ENCODE results near the gene CDCP2.

Gene CDCP2

DNA sequence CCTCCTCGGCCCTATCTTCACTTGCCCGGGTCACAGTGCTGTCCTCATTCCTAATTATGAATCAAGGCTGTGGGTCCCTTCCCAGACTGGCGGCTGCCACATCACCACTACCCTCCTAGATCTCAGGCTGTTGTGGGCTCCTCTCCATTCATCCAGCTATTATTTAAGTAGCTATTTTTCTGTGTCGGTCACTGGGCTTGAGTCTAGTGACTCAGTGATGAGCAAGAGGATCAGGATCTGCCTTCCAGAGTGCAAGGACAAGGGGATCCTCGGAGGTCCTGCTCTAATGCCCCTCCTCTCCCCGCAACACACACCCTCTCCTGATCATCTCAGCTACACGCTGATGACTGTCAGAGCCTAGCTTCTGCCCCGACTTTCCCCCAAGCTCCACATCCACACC is 34.1 kb downstream of the CDCP2 start:
- no peak overlapping the region for H3K27ac ChIP-seq (ENCODE audit: low read depth in 2 of 2, low read length in 2 of 2)

DNA sequence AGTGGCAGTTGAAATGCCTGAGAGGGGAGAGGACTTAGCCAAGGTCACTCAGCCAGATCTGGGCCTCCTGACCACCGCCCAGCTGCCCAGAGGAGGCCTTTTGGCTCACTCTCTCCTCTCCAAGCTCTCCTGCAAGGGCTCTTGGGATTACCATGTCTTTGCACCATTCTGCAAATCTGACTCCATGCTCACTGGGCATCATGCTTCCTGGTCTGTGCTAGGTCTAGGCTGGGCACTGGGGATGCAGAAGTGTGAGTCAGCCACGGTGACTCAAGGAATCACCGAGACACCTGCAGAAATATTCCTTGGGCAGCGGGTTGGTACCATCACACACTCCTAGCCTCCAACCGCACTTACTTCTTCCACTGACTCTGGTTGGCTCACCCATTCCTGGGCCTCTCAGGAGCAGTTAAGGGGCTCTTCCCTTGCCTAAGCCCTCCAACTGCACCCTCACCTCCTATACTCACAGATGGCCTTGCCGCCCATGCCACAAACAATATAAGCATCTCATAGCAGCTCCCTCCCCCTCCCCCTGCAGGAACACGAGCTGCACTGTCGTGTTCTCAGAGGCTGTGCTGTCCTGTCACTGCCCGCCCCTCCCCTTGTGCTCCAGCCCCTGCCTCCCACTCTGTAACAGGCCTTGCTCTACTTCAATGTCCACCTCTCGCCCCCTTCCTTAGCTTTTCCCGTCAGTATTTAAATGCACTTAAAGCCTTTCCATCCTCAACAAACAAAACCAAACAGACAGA is 34.8 kb downstream of the CDCP2 start:
- Histone ChIP-seq H3K27ac (ENCODE audit: low read depth in 2 of 2, low read length in 2 of 2) (no peak overlapping the region), H3K4me3 (ENCODE audit: low read length in 2 of 2) (no peak overlapping the region), H3K4me1 (ENCODE audit: control insufficient read depth in 2 of 2, insufficient read depth in 2 of 2, low read length in 2 of 2) (peaks cover 7 to 15% of the 10 kb centered on the region in 2 donors), H3K36me3 (ENCODE audit: control insufficient read depth in 2 of 2, insufficient read depth in 2 of 2, low read length in 2 of 2) (no peaks in the 10 kb centered on the region), H3K9me3 (ENCODE audit: control insufficient read depth in 2 of 2, low read length in 2 of 2) (no peaks in the 10 kb centered on the region), H3K27me3 (ENCODE audit: control insufficient read depth in 2 of 2, insufficient read depth in 2 of 2, low read length in 2 of 2) (peaks cover 2 to 7% of the 10 kb centered on the region in 2 donors), H3K9ac (ENCODE audit: low read depth in 1 of 2, low read length in 2 of 2) (no peak overlapping the region)

More for the DNA sequence above, 34.1 kb downstream of the CDCP2 start:
- Histone ChIP-seq H3K36me3 (ENCODE audit: control insufficient read depth in 2 of 2, insufficient read depth in 2 of 2, low read length in 2 of 2) (no peaks in the 10 kb centered on the region), H3K4me3 (ENCODE audit: low read length in 2 of 2) (no peak overlapping the region), H3K9me3 (ENCODE audit: control insufficient read depth in 2 of 2, low read length in 2 of 2) (no peaks in the 10 kb centered on the region), H3K9ac (ENCODE audit: low read depth in 1 of 2, low read length in 2 of 2) (no peak overlapping the region), H3K27me3 (ENCODE audit: control insufficient read depth in 2 of 2, insufficient read depth in 2 of 2, low read length in 2 of 2) (peaks cover 2 to 7% of the 10 kb centered on the region in 2 donors), H3K4me1 (ENCODE audit: control insufficient read depth in 2 of 2, insufficient read depth in 2 of 2, low read length in 2 of 2) (peaks cover 7 to 18% of the 10 kb centered on the region in 2 donors)

DNA sequence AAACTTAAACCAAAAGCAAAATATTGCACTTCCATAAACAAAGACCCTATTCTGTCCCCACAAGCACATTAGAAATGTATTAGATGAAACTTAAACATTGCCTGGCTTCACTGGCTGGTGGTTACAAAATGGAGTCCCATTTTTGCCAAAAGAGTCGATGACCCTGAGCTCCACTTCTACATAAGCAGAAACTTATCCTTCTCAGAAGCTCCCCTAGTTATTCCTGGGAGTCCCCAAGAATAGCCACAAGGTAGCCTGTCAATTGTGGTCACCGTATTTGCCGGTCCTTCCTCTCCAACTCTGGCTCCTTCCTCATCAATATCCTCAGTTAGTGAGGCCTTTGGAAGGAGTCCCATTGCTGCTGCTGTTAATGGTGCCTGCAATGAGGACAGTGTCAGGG is 37.3 kb downstream of the CDCP2 start:
- peaks cover 0 to 1% of the 10 kb centered on the region in 2 donors for H3K4me1 ChIP-seq (ENCODE audit: control insufficient read depth in 2 of 2, insufficient read depth in 2 of 2, low read length in 2 of 2)
- no peaks in the 10 kb centered on the region for H3K36me3 ChIP-seq (ENCODE audit: control insufficient read depth in 2 of 2, insufficient read depth in 2 of 2, low read length in 2 of 2)
- no peak overlapping the region for H3K4me3 ChIP-seq (ENCODE audit: low read length in 2 of 2)
- no peak overlapping the region for H3K27ac ChIP-seq (ENCODE audit: low read depth in 2 of 2, low read length in 2 of 2)
- H3K27me3 ChIP-seq (ENCODE audit: control insufficient read depth in 2 of 2, insufficient read depth in 2 of 2, low read length in 2 of 2): peaks cover 2 to 6% of the 10 kb centered on the region in 2 donors
- no peaks in the 10 kb centered on the region for H3K9me3 ChIP-seq (ENCODE audit: control insufficient read depth in 2 of 2, low read length in 2 of 2)
- H3K9ac ChIP-seq (ENCODE audit: low read depth in 1 of 2, low read length in 2 of 2): no peak overlapping the region

DNA sequence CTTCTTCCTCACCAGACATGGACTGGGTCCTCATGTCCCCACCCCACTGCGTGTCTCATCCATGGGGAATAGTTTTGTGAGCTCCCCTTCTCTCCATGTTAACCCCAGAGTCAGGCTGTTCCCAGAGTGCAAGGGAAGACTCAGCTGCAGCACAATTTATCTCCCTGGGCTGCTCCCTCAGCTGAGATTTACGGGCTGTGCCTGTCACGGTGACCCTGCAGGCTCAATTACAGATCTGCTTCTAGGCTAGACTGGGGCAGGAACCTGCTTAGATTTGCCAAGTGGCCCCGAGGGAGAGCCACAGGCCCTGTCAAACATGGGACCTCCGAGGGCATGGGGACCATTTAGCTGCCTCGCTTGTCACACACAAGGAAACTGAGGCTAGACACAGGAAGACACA is 37.8 kb downstream of the CDCP2 start:
- H3K27ac ChIP-seq (ENCODE audit: low read depth in 2 of 2, low read length in 2 of 2): no peak overlapping the region
- H3K36me3 ChIP-seq (ENCODE audit: control insufficient read depth in 2 of 2, insufficient read depth in 2 of 2, low read length in 2 of 2): no peaks in the 10 kb centered on the region
- H3K4me3 ChIP-seq (ENCODE audit: low read length in 2 of 2): no peak overlapping the region
- H3K9me3 ChIP-seq (ENCODE audit: control insufficient read depth in 2 of 2, low read length in 2 of 2): no peaks in the 10 kb centered on the region
- no peaks in the 10 kb centered on the region for H3K27me3 ChIP-seq (ENCODE audit: control insufficient read depth in 2 of 2, insufficient read depth in 2 of 2, low read length in 2 of 2)
- H3K4me1 ChIP-seq (ENCODE audit: control insufficient read depth in 2 of 2, insufficient read depth in 2 of 2, low read length in 2 of 2): no peaks in the 10 kb centered on the region
- no peak overlapping the region for H3K9ac ChIP-seq (ENCODE audit: low read depth in 1 of 2, low read length in 2 of 2)

DNA sequence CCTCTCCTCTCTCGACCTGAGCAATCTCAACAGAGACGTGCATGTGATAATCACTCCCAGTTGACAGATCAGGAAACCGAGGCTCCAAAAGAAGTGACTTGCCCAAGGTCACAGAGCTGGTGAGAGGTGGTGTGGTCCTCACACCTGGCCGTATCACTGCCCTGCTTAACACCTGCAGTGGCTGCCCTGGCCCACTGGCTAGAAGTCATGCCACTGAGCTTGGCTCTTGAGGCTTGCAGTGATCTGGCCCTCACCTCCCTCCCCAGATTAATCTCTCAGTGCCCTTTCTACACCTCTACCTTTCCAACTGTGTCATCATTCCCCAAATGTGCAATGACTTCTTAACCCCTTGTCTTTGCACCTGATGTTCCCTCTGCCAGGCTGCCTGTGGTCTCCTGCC is 38.8 kb downstream of the CDCP2 start:
- H3K27ac ChIP-seq (ENCODE audit: low read depth in 2 of 2, low read length in 2 of 2): no peak overlapping the region
- H3K36me3 ChIP-seq (ENCODE audit: control insufficient read depth in 2 of 2, insufficient read depth in 2 of 2, low read length in 2 of 2): no peaks in the 10 kb centered on the region
- H3K27me3 ChIP-seq (ENCODE audit: control insufficient read depth in 2 of 2, insufficient read depth in 2 of 2, low read length in 2 of 2): no peaks in the 10 kb centered on the region
- H3K9me3 ChIP-seq (ENCODE audit: control insufficient read depth in 2 of 2, low read length in 2 of 2): no peaks in the 10 kb centered on the region
- H3K9ac ChIP-seq (ENCODE audit: low read depth in 1 of 2, low read length in 2 of 2): no peak overlapping the region
- H3K4me1 ChIP-seq (ENCODE audit: control insufficient read depth in 2 of 2, insufficient read depth in 2 of 2, low read length in 2 of 2): no peaks in the 10 kb centered on the region
- no peak overlapping the region for H3K4me3 ChIP-seq (ENCODE audit: low read length in 2 of 2)

DNA sequence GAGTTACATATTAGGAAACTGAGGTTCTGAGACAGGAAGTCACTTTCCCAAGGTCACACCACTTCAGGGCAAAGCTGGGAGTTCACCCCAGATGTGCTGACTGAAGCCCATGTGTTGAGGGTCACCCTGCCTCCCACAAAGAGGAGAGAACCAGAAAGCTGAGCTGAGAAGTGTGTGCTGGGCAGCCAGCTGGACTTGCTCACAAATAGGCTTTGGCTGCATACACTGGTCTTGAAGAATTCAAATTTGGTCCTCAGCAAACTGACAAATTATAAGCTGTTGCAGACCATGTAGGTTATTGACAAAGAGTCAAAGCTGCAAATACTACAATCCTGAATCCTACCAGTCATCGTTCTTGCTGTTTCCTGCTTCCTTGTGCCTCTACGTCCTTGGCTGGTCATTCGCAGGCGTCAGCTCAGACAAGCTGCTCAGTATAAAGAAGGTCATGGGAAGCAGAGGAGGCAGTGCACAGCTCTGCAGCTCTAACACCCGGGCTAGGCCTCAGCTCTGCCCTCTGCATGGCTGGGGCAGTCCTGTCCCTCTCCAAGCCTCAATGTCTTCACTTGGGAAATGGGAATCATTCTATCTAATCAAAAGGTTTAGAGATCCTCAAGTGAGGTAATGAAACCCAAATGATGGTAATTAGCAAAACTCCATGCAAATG is 40.0 kb downstream of the CDCP2 start:
- Histone ChIP-seq H3K4me3 (ENCODE audit: low read length in 2 of 2) (no peak overlapping the region), H3K9ac (ENCODE audit: low read depth in 1 of 2, low read length in 2 of 2) (no peak overlapping the region), H3K36me3 (ENCODE audit: control insufficient read depth in 2 of 2, insufficient read depth in 2 of 2, low read length in 2 of 2) (no peaks in the 10 kb centered on the region), H3K27me3 (ENCODE audit: control insufficient read depth in 2 of 2, insufficient read depth in 2 of 2, low read length in 2 of 2) (no peaks in the 10 kb centered on the region), H3K27ac (ENCODE audit: low read depth in 2 of 2, low read length in 2 of 2) (no peak overlapping the region), H3K9me3 (ENCODE audit: control insufficient read depth in 2 of 2, low read length in 2 of 2) (no peaks in the 10 kb centered on the region), H3K4me1 (ENCODE audit: control insufficient read depth in 2 of 2, insufficient read depth in 2 of 2, low read length in 2 of 2) (no peaks in the 10 kb centered on the region)

DNA sequence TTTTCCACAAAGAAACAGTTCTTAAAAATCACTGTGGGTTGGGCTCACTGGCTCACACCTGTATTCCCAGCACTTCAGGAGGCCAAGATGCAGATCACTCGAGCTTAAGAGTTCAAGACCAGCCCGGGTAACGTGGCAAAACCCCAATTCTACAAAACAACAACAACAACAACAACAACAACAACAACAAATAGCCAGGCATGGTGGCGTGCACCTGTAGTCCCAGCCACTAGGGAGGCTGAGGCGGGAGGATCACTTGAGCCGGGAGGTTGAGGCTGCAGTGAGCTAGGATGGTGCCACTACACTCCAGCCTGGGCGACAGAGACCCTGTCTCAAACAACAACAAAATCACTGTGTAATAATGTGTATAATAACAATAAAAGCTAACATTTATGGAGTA is 40.8 kb downstream of the CDCP2 start:
- Histone ChIP-seq H3K4me3 (ENCODE audit: low read length in 2 of 2) (no peak overlapping the region), H3K9ac (ENCODE audit: low read depth in 1 of 2, low read length in 2 of 2) (no peak overlapping the region), H3K4me1 (ENCODE audit: control insufficient read depth in 2 of 2, insufficient read depth in 2 of 2, low read length in 2 of 2) (no peaks in the 10 kb centered on the region), H3K27me3 (ENCODE audit: control insufficient read depth in 2 of 2, insufficient read depth in 2 of 2, low read length in 2 of 2) (no peaks in the 10 kb centered on the region), H3K27ac (ENCODE audit: low read depth in 2 of 2, low read length in 2 of 2) (no peak overlapping the region), H3K36me3 (ENCODE audit: control insufficient read depth in 2 of 2, insufficient read depth in 2 of 2, low read length in 2 of 2) (no peaks in the 10 kb centered on the region), H3K9me3 (ENCODE audit: control insufficient read depth in 2 of 2, low read length in 2 of 2) (no peaks in the 10 kb centered on the region)

DNA sequence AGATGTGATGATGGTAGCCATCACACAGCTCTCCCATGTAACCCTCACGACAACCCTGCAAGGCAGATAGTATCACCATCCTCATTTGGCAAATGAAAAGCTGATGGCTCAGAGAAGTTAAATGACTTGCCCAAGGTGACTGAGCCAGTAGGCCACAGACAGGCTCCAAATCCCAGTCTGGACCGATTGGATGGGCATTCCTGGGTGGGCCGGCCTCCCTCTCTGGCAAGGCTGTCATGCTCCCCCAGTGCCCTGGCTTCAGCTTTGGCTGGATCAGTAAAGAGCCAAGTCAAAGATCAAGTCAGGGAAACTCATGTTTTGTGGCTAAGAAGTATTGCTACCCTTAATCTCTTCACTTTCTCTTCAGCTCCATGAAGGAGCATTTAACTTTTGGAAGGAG is 41.2 kb downstream of the CDCP2 start:
- Histone ChIP-seq H3K27ac (ENCODE audit: low read depth in 2 of 2, low read length in 2 of 2) (no peak overlapping the region), H3K27me3 (ENCODE audit: control insufficient read depth in 2 of 2, insufficient read depth in 2 of 2, low read length in 2 of 2) (no peaks in the 10 kb centered on the region), H3K4me3 (ENCODE audit: low read length in 2 of 2) (no peak overlapping the region), H3K9me3 (ENCODE audit: control insufficient read depth in 2 of 2, low read length in 2 of 2) (no peaks in the 10 kb centered on the region), H3K9ac (ENCODE audit: low read depth in 1 of 2, low read length in 2 of 2) (no peak overlapping the region), H3K4me1 (ENCODE audit: control insufficient read depth in 2 of 2, insufficient read depth in 2 of 2, low read length in 2 of 2) (no peaks in the 10 kb centered on the region), H3K36me3 (ENCODE audit: control insufficient read depth in 2 of 2, insufficient read depth in 2 of 2, low read length in 2 of 2) (no peaks in the 10 kb centered on the region)

DNA sequence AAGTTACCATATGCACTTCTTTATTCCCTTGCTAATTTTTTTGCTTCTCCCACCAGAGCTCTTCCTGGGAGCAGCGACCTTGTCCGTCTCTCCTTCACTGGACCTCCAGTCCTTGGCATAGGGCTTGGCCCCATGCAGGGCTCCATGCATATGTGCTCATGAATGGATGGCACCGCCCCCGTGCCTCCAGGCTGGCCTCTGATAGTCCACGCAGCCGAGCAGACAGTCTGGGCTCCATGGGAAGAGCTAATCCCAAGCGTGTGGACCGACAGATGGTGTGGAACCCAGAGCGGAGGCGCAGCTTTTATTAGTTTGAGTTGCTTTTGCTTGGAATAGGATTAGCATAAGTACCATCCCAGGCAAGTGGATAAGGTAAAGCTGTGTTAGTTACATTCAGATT is 41.8 kb downstream of the CDCP2 start:
- Histone ChIP-seq H3K4me3 (ENCODE audit: low read length in 2 of 2) (no peak overlapping the region), H3K36me3 (ENCODE audit: control insufficient read depth in 2 of 2, insufficient read depth in 2 of 2, low read length in 2 of 2) (no peaks in the 10 kb centered on the region), H3K9me3 (ENCODE audit: control insufficient read depth in 2 of 2, low read length in 2 of 2) (no peaks in the 10 kb centered on the region), H3K27me3 (ENCODE audit: control insufficient read depth in 2 of 2, insufficient read depth in 2 of 2, low read length in 2 of 2) (no peaks in the 10 kb centered on the region), H3K27ac (ENCODE audit: low read depth in 2 of 2, low read length in 2 of 2) (no peak overlapping the region), H3K4me1 (ENCODE audit: control insufficient read depth in 2 of 2, insufficient read depth in 2 of 2, low read length in 2 of 2) (no peaks in the 10 kb centered on the region), H3K9ac (ENCODE audit: low read depth in 1 of 2, low read length in 2 of 2) (no peak overlapping the region)

DNA sequence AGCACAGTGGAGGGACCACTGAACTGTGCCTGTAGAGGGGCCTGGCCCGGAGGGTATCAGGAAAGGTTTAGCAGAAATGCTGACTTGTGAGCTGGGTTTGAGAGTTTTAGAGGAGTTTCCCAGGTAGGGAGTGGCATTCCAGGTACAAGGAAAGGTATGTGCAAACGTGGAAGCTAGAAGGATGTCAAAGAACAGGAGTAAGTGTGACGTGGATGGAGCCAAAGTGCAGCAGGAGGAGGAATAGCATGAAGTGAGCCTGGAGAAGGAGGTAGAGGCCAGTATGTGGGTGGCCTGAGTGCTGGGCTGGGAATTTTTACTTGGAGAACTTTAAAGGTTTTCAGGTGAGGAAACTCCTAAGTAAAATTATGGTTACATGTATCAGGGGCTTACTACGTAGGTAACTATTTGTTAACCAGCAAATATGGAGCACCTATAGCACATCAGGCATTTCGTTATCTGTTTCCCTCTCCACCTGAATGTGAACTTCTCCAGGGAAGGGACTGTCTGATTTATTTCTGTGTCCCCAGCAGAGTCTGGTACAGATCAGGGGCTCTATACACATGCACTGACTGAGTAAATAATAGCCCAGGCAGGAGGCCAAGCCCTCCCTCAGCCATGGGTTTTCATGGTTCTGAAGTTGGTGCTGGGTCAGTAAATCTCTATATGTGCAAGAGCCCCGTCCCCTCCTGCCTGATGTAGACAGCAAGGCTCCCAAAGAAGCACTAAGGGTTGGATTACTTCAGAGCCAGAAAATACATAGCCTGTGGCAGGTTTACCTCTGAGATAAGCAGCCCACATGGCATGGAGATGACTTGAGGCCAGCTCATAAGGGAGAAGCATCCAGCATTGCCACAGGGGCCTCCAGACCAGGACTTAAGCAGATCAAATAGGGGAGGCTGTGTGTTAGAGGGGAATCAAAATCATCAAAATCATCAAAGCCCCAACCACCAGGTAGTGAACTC is 43.4 kb downstream of the CDCP2 start:
- H3K9me3 ChIP-seq (ENCODE audit: control insufficient read depth in 2 of 2, low read length in 2 of 2): no peaks in the 10 kb centered on the region

More for the DNA sequence above, 43.4 kb downstream of the CDCP2 start:
- H3K4me3 ChIP-seq (ENCODE audit: low read length in 2 of 2): no peak overlapping the region
- no peaks in the 10 kb centered on the region for H3K36me3 ChIP-seq (ENCODE audit: control insufficient read depth in 2 of 2, insufficient read depth in 2 of 2, low read length in 2 of 2)
- H3K27me3 ChIP-seq (ENCODE audit: control insufficient read depth in 2 of 2, insufficient read depth in 2 of 2, low read length in 2 of 2): no peaks in the 10 kb centered on the region
- no peaks in the 10 kb centered on the region for H3K4me1 ChIP-seq (ENCODE audit: control insufficient read depth in 2 of 2, insufficient read depth in 2 of 2, low read length in 2 of 2)
- no peak overlapping the region for H3K27ac ChIP-seq (ENCODE audit: low read depth in 2 of 2, low read length in 2 of 2)
- H3K9ac ChIP-seq (ENCODE audit: low read depth in 1 of 2, low read length in 2 of 2): no peak overlapping the region
